IPS DF 4.7 (cell line): ENCODE data around the gene ASPA.
A peak's percentile ranks its signal among the peaks of the same experiment; 100 is the strongest.
"Not testable (repeated sequence)": the region's sequence is repeated elsewhere in the genome, so short reads cannot be mapped to it uniquely, and the experiment has no call there.

ENCODE experiments used
- DNase-seq: peaks from one replicate; pipeline ENCODE4 v3.0.0-alpha.2; 2013; ENCODE audit warnings: low spot score; ENCODE audit errors: extremely low read depth

Gene ASPA

GRCh38 chr17:3475812-3476610 lies at the start of gene ASPA:
ASPA (plus strand) TSS chr17:3475997; CDS start chr17:3476160, 163 bp downstream.
- DNase-seq, result no peak

GRCh38 chr17:3433215-3433614 lies 42.6 kb upstream of the ASPA start:
- DNase-seq, result peak; percentile 2

GRCh38 chr17:3433741-3434140 lies 42.1 kb upstream of the ASPA start, which contains the start of gene OR1E2:
OR1E2 (minus strand) TSS chr17:3433841; CDS start chr17:3433841, 0 bp downstream.
- no peak for DNase-seq

- DNase-seq, result no peak
These were observed 37.4 kb upstream of the ASPA start for GRCh38 chr17:3438368-3438767.

DNA sequence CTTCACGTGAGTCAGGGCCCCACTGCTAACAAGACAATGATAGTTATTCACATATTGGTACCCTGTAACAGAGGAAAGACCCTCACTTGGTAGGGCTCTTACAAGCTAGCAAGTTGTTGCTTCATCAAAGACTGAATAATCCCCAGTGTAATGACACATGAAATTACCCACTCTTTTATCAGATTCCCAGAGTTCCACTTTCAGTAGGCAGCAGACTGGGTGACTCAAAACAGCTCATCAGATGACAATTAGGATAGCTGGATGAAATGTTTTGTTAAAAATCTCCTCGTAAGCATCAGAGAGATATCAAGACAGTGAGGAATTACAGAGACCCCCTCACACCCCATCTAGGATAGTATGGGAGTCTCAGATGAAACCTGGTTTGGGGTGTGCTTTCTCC lies 35.3 kb upstream of the ASPA start:
- DNase-seq, result no peak

DNA sequence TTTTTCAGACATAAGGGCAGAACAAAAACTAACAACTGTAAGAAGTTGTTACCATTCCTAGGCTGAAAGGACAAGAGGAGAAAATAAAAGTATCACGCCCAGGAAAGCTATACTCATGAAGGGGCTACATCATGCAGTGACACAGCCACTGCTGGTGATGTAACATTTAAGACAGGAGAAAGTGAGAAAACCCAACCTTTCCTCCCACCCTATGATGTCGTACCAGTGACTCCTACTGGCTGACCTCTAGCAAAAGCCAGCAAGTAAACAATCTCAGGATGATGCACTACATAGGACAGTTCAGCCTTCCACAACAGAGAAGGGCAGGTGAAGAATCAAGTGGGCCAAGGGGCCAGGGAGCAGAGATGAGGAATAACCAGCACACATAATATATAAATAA lies 28.2 kb upstream of the ASPA start:
- DNase-seq, result peak; percentile 41

DNA sequence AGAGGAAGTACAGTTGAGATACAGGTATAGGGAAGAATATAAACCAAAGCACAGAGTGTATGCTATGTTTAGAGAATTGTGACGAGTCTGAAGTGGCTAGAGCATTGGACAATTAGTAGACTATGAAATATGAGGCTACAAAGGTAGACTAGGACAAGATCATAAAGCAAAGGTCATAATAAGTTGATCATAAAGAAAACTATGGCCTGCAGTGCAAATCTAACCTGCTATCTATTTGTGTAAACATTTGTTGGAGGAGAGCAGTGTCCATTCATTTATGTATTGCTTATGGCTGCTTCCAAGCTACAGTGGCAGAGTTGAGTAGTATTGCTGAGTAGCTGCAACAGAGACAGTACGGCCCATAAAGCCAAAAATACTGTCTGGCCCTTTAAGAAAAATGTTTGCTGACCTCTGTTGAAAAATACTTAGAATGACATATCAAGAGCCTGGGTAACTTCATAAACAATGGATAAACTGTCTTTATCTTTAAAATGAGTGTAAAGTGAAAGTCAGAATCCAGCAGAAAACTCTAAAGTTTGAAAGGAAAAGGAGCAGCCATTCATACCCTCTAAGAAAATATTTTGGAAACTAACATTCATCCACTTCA lies 27.6 kb upstream of the ASPA start:
- no peak for DNase-seq

GRCh38 chr17:3466355-3466754 lies 9.4 kb upstream of the ASPA start:
- not testable (repeated sequence) for DNase-seq

- no peak for DNase-seq
These were observed 6.3 kb upstream of the ASPA start for GRCh38 chr17:3469529-3469928.

GRCh38 chr17:3471599-3471998 lies 4.2 kb upstream of the ASPA start, which contains the start of gene SPATA22:
SPATA22 (minus strand) TSS chr17:3471819; CDS start chr17:3469325, 2,494 bp downstream.
- DNase-seq, result no peak

- no peak for DNase-seq
These were observed 3.7 kb upstream of the ASPA start for GRCh38 chr17:3472137-3472536.

GRCh38 chr17:3474212-3474611 lies 1.6 kb upstream of the ASPA start:
- DNase-seq, result no peak

DNA sequence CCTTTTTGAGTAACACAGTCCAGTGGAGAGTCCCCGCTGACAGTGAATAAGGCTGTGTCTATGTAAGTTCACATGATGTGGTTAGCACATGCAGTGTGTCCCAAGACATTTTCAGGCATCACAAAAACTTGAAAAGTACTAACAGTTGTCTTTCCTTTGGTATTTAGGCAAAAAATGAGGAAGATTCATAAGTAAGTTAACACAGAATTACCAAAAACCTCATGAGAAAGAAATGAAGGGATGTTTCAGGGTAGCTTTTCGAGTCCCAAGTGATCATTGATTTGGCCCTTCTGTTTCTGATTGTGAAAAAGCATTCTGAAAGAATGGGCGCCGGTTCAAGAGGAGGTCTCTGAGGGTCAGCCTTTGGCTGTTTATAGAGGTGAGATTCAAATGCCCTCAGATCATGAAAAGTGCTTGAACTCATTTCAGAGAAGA lies 529 bp upstream of the ASPA start:
- no peak for DNase-seq

- DNase-seq, result no peak
These were observed 4.2 kb downstream of the ASPA start for GRCh38 chr17:3479988-3480387.

DNA sequence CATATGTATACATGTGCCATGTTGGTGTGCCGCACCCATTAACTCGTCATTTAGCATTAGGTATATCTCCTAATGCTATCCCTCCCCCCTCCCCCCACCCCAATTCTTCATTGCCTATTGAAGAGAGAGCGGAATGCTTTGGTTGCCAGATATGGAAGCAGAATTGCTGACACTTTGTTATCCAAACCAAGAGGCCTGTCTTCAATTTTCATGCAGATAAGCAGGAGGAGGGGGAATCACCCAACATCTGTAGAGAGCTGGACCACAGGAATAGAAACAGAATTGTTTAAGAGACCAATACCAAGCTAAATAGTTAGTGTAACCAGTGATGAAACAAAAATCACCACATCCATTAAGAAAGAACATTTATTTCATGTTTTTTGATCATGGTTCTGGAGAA lies 7.1 kb downstream of the ASPA start:
- DNase-seq, result peak; percentile 46

- DNase-seq, result no peak
These were observed 9.8 kb downstream of the ASPA start for GRCh38 chr17:3485481-3486068.

DNA sequence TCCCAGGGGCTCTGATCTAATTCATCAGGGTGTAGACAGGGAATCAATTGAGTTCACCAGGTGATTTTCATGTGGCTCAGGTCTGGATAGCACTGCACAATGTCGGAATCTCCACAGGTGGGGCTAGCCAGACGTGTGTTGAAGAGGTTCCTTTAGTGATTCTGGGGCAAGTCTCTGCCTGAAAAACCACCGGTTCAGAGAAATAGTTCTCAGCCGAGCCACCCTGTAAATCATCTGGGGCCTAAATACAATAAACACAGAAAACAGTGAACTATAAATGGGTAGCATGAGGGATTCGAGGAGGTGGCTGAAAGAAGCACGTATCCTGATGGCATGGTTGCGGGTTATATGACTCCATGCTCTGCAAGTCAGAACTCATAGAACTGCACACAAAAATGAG lies 21.3 kb downstream of the ASPA start:
- no peak for DNase-seq

GRCh38 chr17:3501344-3501743 lies 25.5 kb downstream of the ASPA start:
- DNase-seq, result no peak

GRCh38 chr17:3502466-3502865 lies 26.7 kb downstream of the ASPA start:
- DNase-seq, result no peak

DNA sequence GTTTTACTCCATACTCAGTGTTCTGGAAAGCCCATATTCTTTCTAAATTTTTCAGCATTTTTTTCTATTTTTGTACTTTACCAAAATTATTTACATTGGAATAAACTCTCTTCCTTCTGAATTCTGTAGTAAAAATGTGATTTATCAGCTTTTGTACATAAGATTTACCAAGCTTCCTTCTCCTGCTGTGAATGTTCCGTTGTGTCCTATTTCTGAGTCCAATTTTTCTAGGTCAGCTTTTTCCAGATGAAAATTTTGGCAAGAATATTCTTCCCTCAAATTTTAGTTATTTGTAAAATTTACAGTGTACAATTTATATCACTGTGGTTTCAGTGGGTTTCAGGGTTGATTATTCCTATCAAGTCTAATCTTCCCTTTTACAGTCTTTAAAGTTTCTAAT lies 27.5 kb downstream of the ASPA start:
- DNase-seq, result no peak

DNA sequence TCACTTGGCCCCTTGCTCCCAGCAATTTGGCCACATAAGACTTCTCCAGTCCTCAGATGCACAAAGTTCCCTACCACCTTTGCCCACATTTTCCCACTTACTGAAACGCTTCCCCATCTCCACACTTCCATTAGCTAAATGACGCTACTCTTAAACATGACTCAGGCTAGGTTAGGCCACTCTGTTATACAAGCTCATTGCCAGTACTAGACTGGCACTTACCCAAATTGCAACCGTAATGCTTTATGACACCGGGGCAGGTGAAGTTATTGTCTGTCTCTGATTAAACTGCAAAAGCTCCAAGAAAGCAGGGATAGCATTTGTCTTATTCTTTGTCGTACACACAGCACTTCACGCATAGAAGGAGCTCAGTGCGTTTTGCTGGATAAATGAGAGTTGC lies 29.2 kb downstream of the ASPA start:
- DNase-seq, result no peak

DNA sequence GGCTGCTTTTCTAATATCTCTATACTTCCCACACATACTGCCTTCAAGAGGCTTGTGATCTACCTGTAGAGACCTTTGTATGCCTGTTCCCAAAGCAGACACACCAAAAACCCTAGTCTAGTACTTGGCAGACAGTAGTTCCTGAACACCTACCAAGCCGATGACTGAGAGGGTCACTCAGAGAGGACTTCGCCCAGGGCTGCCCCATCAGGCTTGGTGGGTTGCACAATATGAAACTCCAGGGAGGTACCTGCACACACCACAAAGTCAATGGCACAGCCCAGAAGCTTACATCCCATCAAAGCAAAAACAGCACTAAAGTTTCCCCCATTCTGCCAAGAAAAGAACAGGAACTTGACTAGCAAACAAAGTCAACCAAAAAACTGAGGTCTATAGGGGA lies 30.3 kb downstream of the ASPA start:
- DNase-seq, result no peak
